Measurements from ENCODE around the gene FUBP3.

The FUBP3 gene

GRCh38 chr9:130601100-130601499 is 21.7 kb downstream of the FUBP3 start:
- no peak for DNase-seq (ENCODE audit: low read depth)
- TF ChIP-seq CTCF (conservative IDR thresholded peaks at IDR 0.05; ENCODE audit: control insufficient read depth, insufficient read depth, low read depth, low read length): no peak
- H3K4me3 ChIP-seq (ENCODE audit: control insufficient read depth, low read depth, low read length): no peak overlapping the region

- TF ChIP-seq CTCF (conservative IDR thresholded peaks at IDR 0.05; ENCODE audit: control insufficient read depth, insufficient read depth, low read depth, low read length): no peak
- no peak overlapping the region for H3K4me3 ChIP-seq (ENCODE audit: control insufficient read depth, low read depth, low read length)
- no peak for DNase-seq (ENCODE audit: low read depth)
Observed at GRCh38 chr9:130604295-130604694, 24.9 kb downstream of the FUBP3 start.

GRCh38 chr9:130606887-130607600 is 27.7 kb downstream of the FUBP3 start:
- peak; percentile 44 for DNase-seq (ENCODE audit: low read depth)
- no peak overlapping the region for H3K4me3 ChIP-seq (ENCODE audit: control insufficient read depth, low read depth, low read length)
- TF ChIP-seq CTCF (conservative IDR thresholded peaks at IDR 0.05; ENCODE audit: control insufficient read depth, insufficient read depth, low read depth, low read length): no peak

- TF ChIP-seq CTCF (conservative IDR thresholded peaks at IDR 0.05; ENCODE audit: control insufficient read depth, insufficient read depth, low read depth, low read length): no peak
- DNase-seq (ENCODE audit: low read depth): peak; percentile 86
- no peak overlapping the region for H3K4me3 ChIP-seq (ENCODE audit: control insufficient read depth, low read depth, low read length)
Observed at GRCh38 chr9:130607640-130608420, 28.5 kb downstream of the FUBP3 start.

- no peak for DNase-seq (ENCODE audit: low read depth)
- no peak for TF ChIP-seq CTCF (conservative IDR thresholded peaks at IDR 0.05; ENCODE audit: control insufficient read depth, insufficient read depth, low read depth, low read length)
- H3K4me3 ChIP-seq (ENCODE audit: control insufficient read depth, low read depth, low read length): no peak overlapping the region
Observed at GRCh38 chr9:130608554-130609134, 29.3 kb downstream of the FUBP3 start.

- no peak for TF ChIP-seq CTCF (conservative IDR thresholded peaks at IDR 0.05; ENCODE audit: control insufficient read depth, insufficient read depth, low read depth, low read length)
- DNase-seq (ENCODE audit: low read depth): no peak
Observed at GRCh38 chr9:130609163-130609562, 29.8 kb downstream of the FUBP3 start.

More at GRCh38 chr9:130609163-130609562, 29.8 kb downstream of the FUBP3 start:
- no peak overlapping the region for H3K4me3 ChIP-seq (ENCODE audit: control insufficient read depth, low read depth, low read length)
